IPS DF 6.9 (cell line): ENCODE data around the gene GPR33.
"Not testable (repeated sequence)": the region's sequence is repeated elsewhere in the genome, so short reads cannot be mapped to it uniquely, and the experiment has no call there.

Experiments
- DNase-seq: peaks from one replicate; pipeline ENCODE4 v3.0.0-alpha.2; 2013; ENCODE audit warnings: low read depth, low spot score
- H3K27ac ChIP-seq: one replicate; pipeline ENCODE4 v1.5.1; 2013; ENCODE audit warnings: low read length, control low read depth
- H3K27me3 ChIP-seq: 2 replicates; pipeline ENCODE4 v1.6.1; 2013; ENCODE audit warnings: mild to moderate bottlenecking, low read length; ENCODE audit not compliant: control insufficient read depth, insufficient read depth
- H3K36me3 ChIP-seq: 2 replicates; pipeline ENCODE4 v1.6.1; 2013; ENCODE audit warnings: low read length; ENCODE audit not compliant: control insufficient read depth, insufficient read depth
- H3K4me1 ChIP-seq: 2 replicates; pipeline ENCODE4 v1.6.1; 2013; ENCODE audit warnings: low read length; ENCODE audit not compliant: control insufficient read depth, insufficient read depth
- H3K4me3 ChIP-seq: 2 replicates; pipeline ENCODE4 v1.5.1; 2013; ENCODE audit warnings: mild to moderate bottlenecking, low read length
- H3K9me3 ChIP-seq: 2 replicates; pipeline ENCODE4 v1.6.1; 2013; ENCODE audit warnings: low read length, inconsistent platforms; ENCODE audit not compliant: control insufficient read depth, insufficient read depth
- WGBS: extraction: QIAGEN DNeasy Blood & Tissue Kit; methylation state at CpG from one replicate; pipeline ENCODE4 v1.1.7; 2013; ENCODE audit warnings: mixed read lengths, missing lambda C conversion rate; ENCODE audit not compliant: insufficient read length, insufficient coverage; 5-methylcytosine and 5-hydroxymethylcytosine counted together

The GPR33 gene

DNA sequence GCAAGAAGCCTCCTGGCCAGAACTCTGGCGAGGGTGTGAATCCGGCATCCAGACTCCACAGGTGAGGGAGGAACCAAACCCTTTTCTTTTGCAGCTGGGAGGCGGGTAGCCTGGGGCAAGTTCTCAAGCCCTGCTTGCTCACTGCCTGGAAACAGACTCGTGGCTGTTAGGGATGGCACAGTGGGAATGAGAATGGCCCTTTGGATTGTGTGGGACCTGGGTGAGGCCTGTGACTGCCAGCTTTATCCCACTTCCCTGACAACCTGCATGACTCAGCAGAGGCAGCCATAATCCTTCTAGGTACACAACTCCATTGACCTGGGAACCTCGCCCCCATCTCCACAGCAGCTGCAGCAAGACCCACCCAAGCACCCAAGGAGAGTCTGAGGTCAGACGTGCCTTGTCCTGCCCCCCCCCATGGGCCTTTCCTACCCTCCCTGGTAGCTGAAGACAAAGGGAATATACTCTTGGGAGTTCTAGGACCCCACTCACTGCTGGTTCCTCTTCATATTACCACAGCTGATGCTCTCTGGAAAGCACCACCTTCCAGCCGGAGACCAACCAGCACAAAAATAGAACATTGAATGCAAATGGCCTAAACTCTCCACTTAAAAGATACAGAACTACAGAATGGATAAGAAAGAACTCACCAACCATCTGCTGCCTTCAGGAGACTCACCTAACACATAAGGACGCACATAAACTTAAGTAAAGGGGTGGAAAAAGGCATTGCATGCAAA is 5.1 kb upstream of the GPR33 start:
- no peak for DNase-seq
- Histone ChIP-seq H3K27ac (no peak overlapping the region), H3K4me3 (no peak overlapping the region), H3K36me3 (no peaks in the 10 kb centered on the region), H3K4me1 (no peaks in the 10 kb centered on the region), H3K27me3 (no peaks in the 10 kb centered on the region), H3K9me3 (no peaks in the 10 kb centered on the region)
- WGBS: no CpG with 5 or more reads among the region's 8 CpGs

DNA sequence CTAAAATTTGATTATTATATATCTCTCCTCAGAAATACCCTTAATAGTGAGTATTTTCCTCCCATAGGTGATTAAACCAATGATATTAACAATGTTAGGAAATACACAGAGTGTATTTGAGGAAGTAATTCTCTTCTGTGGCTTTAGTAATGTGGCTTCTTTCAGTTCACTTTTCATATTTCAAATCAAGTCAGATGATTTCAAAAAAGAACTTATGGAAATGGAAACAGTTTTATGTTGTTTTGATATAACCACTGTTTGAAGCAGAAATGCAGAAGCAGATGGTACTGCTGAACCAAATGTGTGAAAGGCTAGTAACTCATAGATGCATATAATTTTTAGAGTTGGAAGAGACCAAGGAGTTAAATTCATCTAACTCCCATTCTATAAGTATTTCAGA is 1.9 kb upstream of the GPR33 start:
- Histone ChIP-seq H3K4me3 (no peak overlapping the region), H3K36me3 (no peaks in the 10 kb centered on the region), H3K4me1 (no peaks in the 10 kb centered on the region), H3K27ac (no peak overlapping the region), H3K9me3 (no peaks in the 10 kb centered on the region), H3K27me3 (no peaks in the 10 kb centered on the region)
- DNase-seq: no peak

DNA sequence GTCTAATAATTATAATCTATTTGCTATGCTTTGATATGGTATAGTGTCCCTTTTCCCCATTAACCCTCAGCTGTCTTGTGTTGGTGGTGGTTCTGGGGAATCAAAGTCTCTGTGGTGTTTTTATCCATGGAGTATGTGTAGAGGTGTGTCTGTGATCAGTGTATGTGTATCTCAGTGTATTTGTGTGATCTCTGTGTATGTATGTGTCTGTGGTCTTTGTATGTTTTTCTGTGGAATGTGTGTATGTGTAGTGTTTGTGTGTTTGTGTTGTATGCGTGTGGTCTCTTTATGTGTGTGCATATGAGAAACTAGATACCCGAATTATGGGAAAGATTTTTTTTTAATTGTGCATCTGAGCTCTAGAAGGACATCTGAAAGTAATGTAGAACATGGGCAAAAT is 1.1 kb downstream of the GPR33 start:
- Histone ChIP-seq H3K36me3 (no peaks in the 10 kb centered on the region), H3K27ac (no peak overlapping the region), H3K9me3 (no peaks in the 10 kb centered on the region), H3K4me1 (no peaks in the 10 kb centered on the region), H3K27me3 (no peaks in the 10 kb centered on the region), H3K4me3 (no peak overlapping the region)
- no peak for DNase-seq
- 100% methylated on average over 2 of the region's 2 CpGs for WGBS

DNA sequence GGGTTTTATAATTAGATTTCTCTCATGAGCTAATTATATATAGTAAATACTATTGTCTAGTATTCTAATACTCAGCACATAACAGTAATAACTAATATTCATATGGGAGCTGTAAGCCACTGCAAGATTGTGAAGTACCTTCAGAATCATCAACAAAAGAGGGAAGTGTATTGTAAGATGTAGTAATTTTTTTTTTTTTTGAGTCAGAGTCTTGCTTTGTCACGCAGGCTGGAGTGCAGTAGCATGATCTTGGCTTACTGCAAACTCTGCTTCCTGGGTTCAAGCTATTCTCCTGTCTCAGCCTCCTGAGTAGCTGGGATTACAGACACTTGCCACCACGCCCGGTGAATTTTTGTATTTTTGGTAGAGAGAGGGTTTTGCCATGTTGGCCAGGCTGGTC is 3.1 kb downstream of the GPR33 start:
- no peak for DNase-seq
- no peaks in the 10 kb centered on the region for H3K36me3 ChIP-seq
- H3K9me3 ChIP-seq: no peaks in the 10 kb centered on the region
- H3K4me3 ChIP-seq: no peak overlapping the region
- no peaks in the 10 kb centered on the region for H3K4me1 ChIP-seq
- WGBS: no CpG with 5 or more reads among the region's 3 CpGs
- no peaks in the 10 kb centered on the region for H3K27me3 ChIP-seq
- no peak overlapping the region for H3K27ac ChIP-seq

DNA sequence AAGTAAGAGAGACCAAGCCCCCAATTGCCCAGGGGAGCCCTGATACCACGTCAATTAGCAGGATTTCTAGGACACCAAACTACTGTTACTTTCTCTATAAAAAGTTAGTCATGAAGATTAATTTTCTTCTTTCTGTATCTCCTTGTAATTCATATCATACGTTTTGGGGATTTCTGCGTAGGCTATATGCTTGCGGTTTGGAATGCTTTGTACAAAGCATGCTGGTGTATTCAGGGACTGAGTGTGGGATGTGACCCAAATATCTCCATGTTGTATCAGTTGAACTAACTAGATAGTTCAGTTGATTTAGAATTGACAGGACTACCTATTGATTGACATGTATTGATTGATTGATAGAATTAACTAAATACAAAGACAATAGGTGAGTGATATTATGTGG is 7.7 kb downstream of the GPR33 start:
- Histone ChIP-seq H3K4me3 (no peak overlapping the region), H3K27ac (no peak overlapping the region), H3K9me3 (no peaks in the 10 kb centered on the region), H3K27me3 (no peaks in the 10 kb centered on the region), H3K36me3 (no peaks in the 10 kb centered on the region), H3K4me1 (no peaks in the 10 kb centered on the region)
- DNase-seq: no peak
- WGBS: no CpG with 5 or more reads among the region's 4 CpGs

DNA sequence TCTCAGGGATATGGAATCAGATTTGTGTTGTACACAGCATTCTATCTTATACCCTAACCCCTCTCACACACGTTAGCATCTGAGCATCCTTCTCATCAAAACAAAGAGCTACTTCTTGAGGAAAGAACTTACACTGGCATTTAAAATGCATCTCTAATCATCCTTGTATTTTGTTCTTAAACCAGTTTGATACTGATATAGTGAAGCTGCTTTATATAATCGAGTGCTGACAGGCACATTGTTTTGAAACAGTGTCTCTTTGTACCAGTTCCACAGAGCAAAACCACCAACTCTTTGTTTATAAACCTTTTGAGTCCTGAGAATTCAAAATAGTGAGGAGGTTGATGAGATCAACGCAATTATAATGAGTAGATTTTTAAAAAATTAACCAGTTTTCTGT is 8.8 kb downstream of the GPR33 start:
- DNase-seq: no peak
- WGBS: no CpG with 5 or more reads among the region's 3 CpGs
- no peak overlapping the region for H3K27ac ChIP-seq
- H3K4me3 ChIP-seq: no peak overlapping the region
- H3K9me3 ChIP-seq: no peaks in the 10 kb centered on the region
- no peaks in the 10 kb centered on the region for H3K36me3 ChIP-seq
- H3K4me1 ChIP-seq: no peaks in the 10 kb centered on the region
- H3K27me3 ChIP-seq: no peaks in the 10 kb centered on the region

DNA sequence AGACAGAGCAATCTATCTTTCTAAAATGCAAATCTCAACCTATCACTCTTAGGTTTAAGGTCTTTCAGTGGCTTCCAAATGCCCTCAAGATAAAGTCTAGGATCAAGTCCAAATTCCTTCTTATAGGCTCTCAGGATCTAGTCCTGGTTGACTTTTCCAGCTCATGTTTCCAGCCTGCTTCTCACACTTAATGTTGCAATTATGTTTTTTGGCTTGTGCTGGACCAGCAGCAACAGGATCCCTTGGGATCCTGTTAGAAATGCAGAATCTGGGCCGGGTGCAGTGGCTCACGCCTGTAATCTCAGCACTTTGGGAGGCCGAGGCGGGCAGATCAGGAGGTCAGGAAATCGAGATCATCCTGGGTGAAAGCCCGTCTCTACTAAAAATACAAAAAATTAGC is 10.6 kb downstream of the GPR33 start:
- no peaks in the 10 kb centered on the region for H3K27me3 ChIP-seq
- no peak for DNase-seq
- no peak overlapping the region for H3K27ac ChIP-seq
- H3K36me3 ChIP-seq: no peaks in the 10 kb centered on the region
- no peaks in the 10 kb centered on the region for H3K4me1 ChIP-seq
- WGBS: no CpG with 5 or more reads among the region's 6 CpGs
- no peak overlapping the region for H3K4me3 ChIP-seq
- no peaks in the 10 kb centered on the region for H3K9me3 ChIP-seq

DNA sequence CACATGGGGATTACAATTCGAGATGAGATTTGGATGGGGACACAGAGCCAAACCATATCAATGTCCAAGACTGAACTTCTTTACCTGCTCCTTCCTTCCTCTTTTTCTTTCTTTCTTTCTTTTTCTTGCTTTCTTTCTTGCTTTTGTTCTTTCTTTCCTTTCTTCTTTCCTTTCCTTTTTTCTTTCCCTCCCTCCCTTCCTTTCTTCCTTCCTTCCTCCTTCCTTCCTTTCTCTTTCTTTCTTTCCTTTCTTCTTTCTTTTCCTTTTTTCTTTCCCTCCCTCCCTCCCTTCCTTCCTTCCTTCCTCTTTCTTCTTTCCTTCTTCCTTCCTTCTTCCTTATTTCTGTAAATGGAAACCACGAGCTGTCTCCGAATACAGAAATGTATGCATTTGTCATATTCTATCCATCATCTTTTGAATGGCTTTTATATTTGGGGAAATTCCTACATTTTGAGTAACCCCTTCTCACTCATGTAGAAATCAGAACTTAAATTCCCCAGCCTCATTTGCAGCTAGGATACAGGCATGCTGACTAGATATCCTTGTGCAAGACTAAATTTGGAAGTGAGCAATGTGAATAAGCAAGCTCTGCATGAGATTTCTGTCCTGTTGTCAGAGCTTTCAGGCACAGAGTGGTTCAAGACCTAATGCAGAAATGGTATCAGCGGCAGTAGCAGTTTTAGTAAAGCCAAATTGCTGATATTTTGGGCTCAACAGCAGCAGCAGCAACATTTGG is 11.5 kb downstream of the GPR33 start:
- no peak for DNase-seq
- no peak overlapping the region for H3K27ac ChIP-seq
- no CpG with 5 or more reads among the region's 4 CpGs for WGBS
- H3K36me3 ChIP-seq: no peaks in the 10 kb centered on the region
- H3K27me3 ChIP-seq: no peaks in the 10 kb centered on the region
- no peaks in the 10 kb centered on the region for H3K9me3 ChIP-seq
- H3K4me1 ChIP-seq: no peaks in the 10 kb centered on the region
- H3K4me3 ChIP-seq: no peak overlapping the region

DNA sequence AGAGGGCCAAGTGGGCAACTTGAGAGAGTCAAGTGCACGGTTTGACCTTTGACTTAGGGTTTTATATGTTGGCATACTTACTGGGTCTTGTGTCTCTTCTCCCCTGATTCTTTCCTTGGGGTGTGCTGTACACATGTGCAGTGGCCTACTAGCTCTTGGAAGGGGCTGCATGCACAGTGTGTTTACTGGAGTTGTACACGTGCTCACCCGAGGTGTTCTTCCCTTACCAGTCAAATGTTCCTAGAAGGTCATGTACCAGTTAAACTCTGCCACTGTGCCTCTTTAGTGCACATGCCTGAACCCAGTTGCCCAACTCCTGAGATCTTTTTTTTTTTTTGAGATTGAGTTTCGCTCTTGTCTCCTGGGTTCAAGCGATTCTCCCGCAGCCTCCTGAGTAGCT is 21.3 kb downstream of the GPR33 start:
- Histone ChIP-seq H3K36me3 (no peaks in the 10 kb centered on the region), H3K27me3 (no peaks in the 10 kb centered on the region), H3K27ac (no peak overlapping the region), H3K4me1 (no peaks in the 10 kb centered on the region), H3K4me3 (no peak overlapping the region), H3K9me3 (no peaks in the 10 kb centered on the region)
- DNase-seq: no peak
- whole genome bisulfite sequencing: no CpG with 5 or more reads among the region's 6 CpGs

DNA sequence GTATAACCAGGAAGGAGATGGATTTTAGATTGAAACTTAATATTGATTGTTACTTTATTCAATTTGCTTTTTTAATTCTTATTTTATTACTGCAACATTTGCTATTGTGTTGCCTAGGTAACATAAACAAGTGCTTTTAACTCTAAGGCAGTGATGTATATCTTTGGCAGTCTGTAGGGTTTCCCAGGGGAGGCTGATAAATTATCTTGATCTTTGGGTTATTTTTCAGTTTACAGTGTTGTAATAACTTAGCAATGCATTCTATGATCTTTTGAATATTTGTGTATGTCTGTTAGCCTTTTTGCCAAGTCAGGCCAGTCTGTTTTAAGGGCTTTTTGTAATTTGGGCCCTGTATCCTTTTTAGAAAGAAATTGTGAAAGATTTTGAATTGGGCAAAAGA is 22.7 kb downstream of the GPR33 start:
- no peaks in the 10 kb centered on the region for H3K4me1 ChIP-seq
- H3K27me3 ChIP-seq: no peaks in the 10 kb centered on the region
- DNase-seq: no peak
- H3K27ac ChIP-seq: no peak overlapping the region
- H3K4me3 ChIP-seq: no peak overlapping the region
- H3K9me3 ChIP-seq: no peaks in the 10 kb centered on the region
- no peaks in the 10 kb centered on the region for H3K36me3 ChIP-seq

DNA sequence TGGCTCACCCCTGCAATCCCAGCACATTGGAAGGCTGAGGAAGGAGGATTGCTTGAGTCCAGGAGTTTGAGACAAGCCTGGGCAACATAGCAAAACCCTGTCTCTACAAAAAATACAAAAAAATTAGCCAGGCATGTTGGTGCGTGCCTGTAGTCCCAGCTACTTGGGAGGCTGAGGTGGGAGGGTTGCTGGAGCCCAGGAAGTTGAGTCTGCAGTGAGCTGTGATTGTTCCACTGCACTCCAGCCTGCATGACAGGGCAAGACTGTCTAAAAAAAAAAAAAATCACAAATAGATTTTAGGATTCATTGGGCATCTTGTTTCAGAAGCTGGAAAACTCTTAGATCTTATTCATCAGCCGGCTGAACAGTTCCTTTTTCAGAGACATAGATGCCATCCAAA is 25.4 kb downstream of the GPR33 start:
- H3K27me3 ChIP-seq, DNase-seq, H3K36me3 ChIP-seq, H3K4me1 ChIP-seq, H3K9me3 ChIP-seq, H3K27ac ChIP-seq, H3K4me3 ChIP-seq: not testable (repeated sequence)
- WGBS: no CpG with 5 or more reads among the region's 2 CpGs
